ENCODE data around the gene ADRA2B. TPM values are rescaled to one million over a fixed set of nuclear protein-coding genes. Genes with fewer than 3 reads are reported as not detected.

The ADRA2B gene
- polyA plus RNA-seq, 3 donors = 1.6 TPM; not detected in 2

DNA sequence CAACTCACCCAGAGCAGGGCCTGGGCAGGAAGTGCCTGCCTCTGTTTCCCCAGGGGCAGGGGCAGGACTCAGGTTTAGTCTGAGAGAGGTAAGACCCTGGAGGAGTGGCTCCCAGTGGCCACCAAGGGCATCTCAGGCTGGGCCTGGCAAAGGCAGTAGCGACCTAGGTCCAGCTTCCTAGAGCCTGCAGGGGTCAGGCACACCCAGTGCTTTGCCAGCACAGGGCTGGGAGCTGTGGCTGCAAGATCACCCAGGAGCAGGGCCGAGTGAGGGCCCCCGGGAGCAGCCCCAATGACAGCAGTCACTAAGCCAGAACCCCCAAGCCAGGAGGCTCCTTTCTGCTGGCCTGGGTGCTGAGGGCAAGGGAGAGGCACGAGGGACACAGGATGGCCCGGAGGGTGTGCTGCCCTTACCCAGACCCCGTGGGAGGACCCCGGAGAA lies 37.6 kb upstream of the ADRA2B start:
- DNase-seq = peak in 1 of 3 donors; percentile 27
- H3K4me1 ChIP-seq (ENCODE audit: control insufficient read depth in 1 of 2, insufficient read depth in 2 of 2, low read length in 2 of 2) = peaks cover 19 to 23% of the 10 kb centered on the region in 2 donors

GRCh38 chr2:96153291-96153713 lies 36.9 kb upstream of the ADRA2B start:
- peaks cover 23 to 24% of the 10 kb centered on the region in 2 donors for H3K4me1 ChIP-seq (ENCODE audit: control insufficient read depth in 1 of 2, insufficient read depth in 2 of 2, low read length in 2 of 2)
- no peaks in the 10 kb centered on the region for H3K9me3 ChIP-seq (replicated peaks in 1 of 2; ENCODE audit: control insufficient read depth in 1 of 2, insufficient read depth in 1 of 2, low read length in 2 of 2)
- Mint-ChIP-seq H3K9me3 (no peaks in the 10 kb centered on the region), H3K4me1 (peaks cover 45% of the 10 kb centered on the region), H3K36me3 (peaks cover 0 to under 1% of the 10 kb centered on the region in 2 donors), H3K27ac (peak overlapping the region in 4 of 7 donors; percentile 6 to 38 (median 16)), H3K27me3 (ENCODE audit: low read depth in 3 of 3) (peaks cover 2 to 5% (median 3%) of the 10 kb centered on the region in 3 donors), H3K4me3 (no peak overlapping the region)
- DNase-seq = no peak
- H3K79me2 ChIP-seq (ENCODE audit: insufficient read depth, low read length) = no peaks in the 10 kb centered on the region
- no peak overlapping the region for H3K4me3 ChIP-seq (replicated peaks in 1 of 3; ENCODE audit: low read depth in 2 of 3, low read length in 3 of 3)
- intact Hi-C loops (cut with micrococcal nuclease) = no loop called here
- H3K36me3 ChIP-seq (replicated peaks in 1 of 2; ENCODE audit: control insufficient read depth in 1 of 2, insufficient read depth in 2 of 2, low read length in 2 of 2) = no peaks in the 10 kb centered on the region
- 91% methylated on average over 6 of the region's 7 CpGs for WGBS (ENCODE audit: insufficient coverage)
- no peak overlapping the region for H3K4me2 ChIP-seq (replicated peaks; ENCODE audit: extremely low read depth, low read length, poor library complexity, severe bottlenecking)
- no peaks in the 10 kb centered on the region for H4K20me1 ChIP-seq (ENCODE audit: insufficient read depth, low read length)
- TF ChIP-seq, protein P1, sequence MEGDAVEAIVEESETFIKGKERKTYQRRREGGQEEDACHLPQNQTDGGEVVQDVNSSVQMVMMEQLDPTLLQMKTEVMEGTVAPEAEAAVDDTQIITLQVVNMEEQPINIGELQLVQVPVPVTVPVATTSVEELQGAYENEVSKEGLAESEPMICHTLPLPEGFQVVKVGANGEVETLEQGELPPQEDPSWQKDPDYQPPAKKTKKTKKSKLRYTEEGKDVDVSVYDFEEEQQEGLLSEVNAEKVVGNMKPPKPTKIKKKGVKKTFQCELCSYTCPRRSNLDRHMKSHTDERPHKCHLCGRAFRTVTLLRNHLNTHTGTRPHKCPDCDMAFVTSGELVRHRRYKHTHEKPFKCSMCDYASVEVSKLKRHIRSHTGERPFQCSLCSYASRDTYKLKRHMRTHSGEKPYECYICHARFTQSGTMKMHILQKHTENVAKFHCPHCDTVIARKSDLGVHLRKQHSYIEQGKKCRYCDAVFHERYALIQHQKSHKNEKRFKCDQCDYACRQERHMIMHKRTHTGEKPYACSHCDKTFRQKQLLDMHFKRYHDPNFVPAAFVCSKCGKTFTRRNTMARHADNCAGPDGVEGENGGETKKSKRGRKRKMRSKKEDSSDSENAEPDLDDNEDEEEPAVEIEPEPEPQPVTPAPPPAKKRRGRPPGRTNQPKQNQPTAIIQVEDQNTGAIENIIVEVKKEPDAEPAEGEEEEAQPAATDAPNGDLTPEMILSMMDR (IDR thresholded peaks at IDR 0.05) = no peak
- H3K27ac ChIP-seq (ENCODE audit: low read depth in 1 of 2, low read length in 2 of 2) = no peak overlapping the region
- no peak overlapping the region for H3K9ac ChIP-seq (ENCODE audit: insufficient read depth, low read length, poor library complexity, severe bottlenecking)
- H3K27me3 ChIP-seq (ENCODE audit: control insufficient read depth in 2 of 2, insufficient read depth in 2 of 2, low read length in 2 of 2) = no peaks in the 10 kb centered on the region
- H2AFZ ChIP-seq (ENCODE audit: insufficient read depth, low read depth, low read length, poor library complexity, severe bottlenecking) = no peak overlapping the region

More for the DNA sequence above, 37.6 kb upstream of the ADRA2B start:
- peak overlapping the region in 2 of 7 donors; percentile 6 to 38 for H3K27ac Mint-ChIP-seq
- Histone ChIP-seq H3K9ac (ENCODE audit: insufficient read depth, low read length, poor library complexity, severe bottlenecking) (no peak overlapping the region), H3K79me2 (ENCODE audit: insufficient read depth, low read length) (no peaks in the 10 kb centered on the region), H3K9me3 (replicated peaks in 1 of 2; ENCODE audit: control insufficient read depth in 1 of 2, insufficient read depth in 1 of 2, low read length in 2 of 2) (no peaks in the 10 kb centered on the region), H3K4me2 (replicated peaks; ENCODE audit: extremely low read depth, low read length, poor library complexity, severe bottlenecking) (no peak overlapping the region), H2AFZ (ENCODE audit: insufficient read depth, low read depth, low read length, poor library complexity, severe bottlenecking) (no peak overlapping the region), H3K36me3 (replicated peaks in 1 of 2; ENCODE audit: control insufficient read depth in 1 of 2, insufficient read depth in 2 of 2, low read length in 2 of 2) (no peaks in the 10 kb centered on the region), H4K20me1 (ENCODE audit: insufficient read depth, low read length) (no peaks in the 10 kb centered on the region), H3K27me3 (ENCODE audit: control insufficient read depth in 2 of 2, insufficient read depth in 2 of 2, low read length in 2 of 2) (no peaks in the 10 kb centered on the region), H3K4me3 (replicated peaks in 1 of 3; ENCODE audit: low read depth in 2 of 3, low read length in 3 of 3) (no peak overlapping the region), H3K27ac (ENCODE audit: low read depth in 1 of 2, low read length in 2 of 2) (no peak overlapping the region)
- TF ChIP-seq, protein P1 (IDR thresholded peaks at IDR 0.05) = no peak
- no peaks in the 10 kb centered on the region for H3K9me3 Mint-ChIP-seq
- H3K4me1 Mint-ChIP-seq = peaks cover 40% of the 10 kb centered on the region
- H3K27me3 Mint-ChIP-seq (ENCODE audit: low read depth in 3 of 3) = peaks cover 2 to 5% (median 3%) of the 10 kb centered on the region in 3 donors
- intact Hi-C loops (cut with micrococcal nuclease) = no loop called here
- 100% methylated on average over 2 of the region's 7 CpGs for WGBS (ENCODE audit: insufficient coverage)
- H3K4me3 Mint-ChIP-seq = no peak overlapping the region
- no peaks in the 10 kb centered on the region for H3K36me3 Mint-ChIP-seq

Data from CD14-positive monocyte (primary cell).